OCI-M1 (cell line): ENCODE results near the gene ERC2.

Experiments
- DNase-seq: peaks from one replicate; lab custom pipeline; 2025; lab: John Stamatoyannopoulos, UW

The ERC2 gene

DNA sequence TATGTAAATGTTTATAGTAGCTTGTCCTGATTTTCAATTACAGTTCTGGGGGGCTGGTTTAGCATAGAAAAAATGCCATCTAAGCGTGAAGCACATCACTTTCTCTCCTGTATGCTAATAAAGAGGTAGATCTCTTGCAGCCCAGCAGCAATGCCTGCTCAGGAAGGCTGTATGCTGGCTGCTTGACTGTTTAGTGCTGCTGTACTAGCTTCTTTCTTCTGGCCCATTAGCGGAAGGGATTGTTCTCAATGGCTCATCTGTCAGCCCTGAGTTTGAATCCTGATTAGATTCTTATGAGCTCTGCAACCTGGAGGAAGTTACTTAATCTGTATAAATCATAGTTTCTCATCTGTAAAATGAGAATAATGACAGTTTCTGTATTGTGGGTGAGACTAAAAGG lies 478.9 kb downstream of the ERC2 start:
- DNase-seq, result no peak

DNA sequence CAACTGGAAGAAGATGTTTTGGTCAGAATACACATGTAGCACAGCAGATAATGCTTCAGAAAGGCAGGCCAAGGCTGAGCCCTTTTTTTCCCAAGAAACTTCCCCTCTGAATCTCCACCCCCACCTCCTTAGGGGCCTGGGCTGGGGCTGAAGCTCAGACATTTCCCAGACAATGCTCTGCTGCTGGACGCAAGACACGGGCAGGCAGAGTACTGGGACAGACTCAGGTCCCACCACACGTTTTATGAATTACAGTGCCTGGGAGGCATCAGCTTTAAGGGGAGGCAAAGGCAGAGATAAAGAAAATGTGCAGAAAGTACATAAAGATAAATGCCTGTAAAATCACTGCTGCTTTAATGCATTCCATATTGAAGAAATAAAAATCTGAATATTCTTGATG lies 479.4 kb downstream of the ERC2 start:
- no peak for DNase-seq

DNA sequence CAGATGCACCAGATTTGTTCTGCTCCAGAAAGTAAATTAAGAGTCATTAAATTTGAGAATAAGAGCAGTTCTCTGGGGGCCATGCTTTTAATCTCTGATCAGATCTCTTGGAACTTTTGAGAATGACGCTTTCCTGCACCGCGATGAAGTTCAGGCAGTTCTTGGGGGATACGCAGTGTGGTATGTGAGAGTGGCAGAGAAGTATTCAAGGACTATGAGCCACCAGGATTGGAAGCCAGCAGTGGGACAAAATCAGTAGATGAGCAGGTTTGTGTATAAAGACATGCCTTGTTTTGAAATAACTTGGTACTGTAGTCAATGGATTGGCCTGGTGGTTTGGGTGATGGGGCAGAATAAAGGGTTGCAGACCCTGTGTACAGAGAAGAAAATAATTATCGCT lies 483.6 kb downstream of the ERC2 start:
- no peak for DNase-seq

DNA sequence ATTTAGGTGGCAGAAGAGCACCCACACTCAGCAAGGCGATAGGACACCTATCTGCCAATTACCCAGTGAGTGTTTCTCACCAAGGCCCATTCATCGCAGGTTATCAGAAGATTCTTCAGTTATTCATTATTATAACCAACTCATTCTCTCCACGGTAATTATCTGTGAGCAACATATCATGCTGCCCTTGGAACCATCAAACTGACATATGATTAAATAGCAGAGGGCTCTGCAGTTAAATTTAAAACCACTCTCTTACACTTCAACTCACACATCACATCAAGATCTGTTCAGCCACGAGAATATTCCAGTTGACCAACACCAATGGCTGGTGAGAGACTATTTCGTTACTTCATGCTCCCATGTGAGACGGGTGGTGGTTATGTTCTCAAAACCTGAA lies 489.3 kb downstream of the ERC2 start:
- DNase-seq, result no peak

DNA sequence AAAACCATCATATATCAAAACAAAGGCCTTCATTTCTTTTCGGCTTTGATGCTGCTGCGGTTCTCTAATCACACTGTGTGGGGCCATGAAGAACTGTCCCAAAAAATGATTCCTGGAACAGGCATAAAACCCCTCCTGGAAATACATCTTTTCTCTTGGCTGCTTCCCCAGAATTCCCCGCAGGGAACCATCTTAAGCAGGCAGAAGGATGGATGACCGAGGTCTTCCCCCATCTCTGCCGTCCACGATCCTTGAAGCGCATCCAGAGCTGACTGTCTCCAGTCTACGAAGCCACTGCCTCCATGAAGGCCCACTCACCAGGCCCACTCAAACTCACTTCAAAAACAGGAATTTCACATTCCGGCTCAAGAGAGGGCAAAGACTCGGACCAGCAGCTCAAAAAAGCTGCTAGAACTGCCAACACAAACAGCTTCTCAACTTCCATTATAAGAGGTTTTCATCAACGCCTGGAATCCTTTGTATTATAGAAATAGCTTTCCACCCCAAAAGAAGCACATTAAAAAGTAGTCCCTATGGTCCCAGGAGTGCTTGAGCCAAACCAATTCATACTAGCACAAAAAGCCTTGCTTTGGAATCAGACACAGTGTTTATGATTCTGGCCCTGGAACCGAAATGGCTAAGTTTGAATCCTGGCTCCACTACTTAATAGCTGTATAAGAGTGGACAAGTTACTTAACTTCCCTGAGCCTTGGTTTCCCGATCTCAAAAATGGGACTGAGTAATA lies 493.7 kb downstream of the ERC2 start:
- DNase-seq, result no peak

DNA sequence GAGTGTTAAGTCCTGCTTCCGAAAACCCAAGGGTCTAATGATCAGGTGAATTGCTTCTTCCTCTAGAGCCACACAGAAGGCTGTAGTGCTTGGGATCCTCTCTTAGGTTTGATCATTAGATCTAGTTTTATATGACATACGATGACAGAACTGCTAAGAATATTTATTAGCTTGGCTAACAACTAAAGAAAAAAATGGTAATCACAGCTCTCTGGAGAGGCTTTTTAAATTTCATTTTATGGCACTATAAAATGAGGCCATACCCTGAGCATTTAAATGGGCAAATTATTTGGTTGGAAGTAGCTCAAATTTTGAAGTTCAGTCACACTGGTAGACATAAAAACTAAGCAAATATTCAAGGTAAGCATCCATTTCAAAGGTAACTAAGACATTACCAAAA lies 498.6 kb downstream of the ERC2 start:
- DNase-seq, result no peak

DNA sequence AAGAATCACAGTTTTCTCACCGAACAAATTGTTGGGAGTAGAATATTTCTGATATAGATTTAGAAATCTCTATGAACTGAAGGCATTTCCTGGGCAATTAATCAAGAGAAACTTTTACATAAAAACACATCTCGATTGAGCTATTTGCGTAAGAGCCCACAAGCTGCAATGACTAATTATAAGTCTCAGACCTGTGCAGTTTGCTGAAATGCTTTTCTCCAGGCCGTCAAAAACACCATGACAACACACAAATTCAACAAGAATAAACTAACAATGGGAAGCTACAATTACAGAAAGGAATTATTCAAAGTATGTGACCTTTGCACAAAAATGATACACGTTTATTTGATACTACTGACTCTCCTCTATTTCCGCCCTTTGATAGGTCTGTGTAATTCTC lies 499.9 kb downstream of the ERC2 start:
- no peak for DNase-seq

DNA sequence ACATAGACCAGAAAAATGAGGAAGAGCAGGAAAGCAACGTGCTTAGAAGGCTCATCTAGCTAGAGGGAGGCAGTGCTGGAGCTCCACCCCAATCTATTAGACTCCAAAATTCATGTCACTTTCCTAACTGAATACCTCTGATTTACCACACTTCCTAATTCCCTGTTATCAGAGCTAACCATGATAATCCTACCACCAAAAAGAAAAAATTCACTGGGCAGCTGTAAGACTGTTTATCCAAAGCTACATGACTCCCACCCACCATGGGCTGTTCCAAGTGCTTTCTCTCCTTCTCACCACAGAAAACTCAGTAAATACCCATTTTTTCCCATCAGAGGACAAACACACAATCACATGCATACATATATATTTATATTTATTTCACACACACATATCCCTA lies 501.7 kb downstream of the ERC2 start:
- no peak for DNase-seq

DNA sequence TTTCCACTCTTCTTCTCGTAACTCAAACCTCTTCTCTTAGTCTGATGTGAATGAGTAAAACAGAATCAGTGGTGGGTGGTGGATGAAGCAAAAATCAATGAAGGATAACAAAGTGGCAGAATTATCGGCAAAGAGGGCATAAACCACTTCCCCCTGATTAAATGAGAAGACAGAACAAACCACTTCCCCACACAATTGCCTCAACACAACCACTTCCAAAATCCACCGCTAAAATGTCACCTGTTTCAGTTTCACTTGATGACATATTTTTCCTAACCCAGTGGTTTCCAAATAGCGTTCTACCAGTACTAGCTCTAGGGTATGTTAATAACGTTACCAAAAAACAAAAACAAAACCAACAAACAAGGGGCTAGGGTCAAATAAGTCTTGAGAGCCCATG lies 502.5 kb downstream of the ERC2 start:
- DNase-seq, result no peak

DNA sequence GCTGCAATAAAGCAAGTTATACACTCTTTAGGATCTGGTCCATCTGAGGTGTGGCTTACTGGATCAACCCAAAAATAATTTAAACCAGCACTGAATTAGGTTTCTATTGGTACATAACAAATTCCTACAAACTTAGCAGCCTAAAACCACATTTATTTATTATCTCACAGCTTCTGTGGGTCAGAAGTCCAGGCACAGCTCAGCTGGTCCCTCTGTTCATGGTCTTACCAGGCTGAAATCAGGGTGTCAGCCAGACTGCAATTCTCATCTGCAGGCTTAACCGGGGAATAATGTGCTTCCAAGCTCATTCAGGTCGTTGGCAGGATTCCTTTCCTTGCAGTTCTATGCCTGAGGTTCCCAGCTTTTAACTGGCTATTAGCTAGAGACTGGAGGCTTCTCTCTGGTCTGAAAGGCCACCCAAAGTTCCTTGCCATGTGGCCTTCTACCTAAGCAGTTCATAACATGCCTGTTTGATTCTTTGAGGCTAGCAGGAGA lies 503.7 kb downstream of the ERC2 start:
- no peak for DNase-seq

DNA sequence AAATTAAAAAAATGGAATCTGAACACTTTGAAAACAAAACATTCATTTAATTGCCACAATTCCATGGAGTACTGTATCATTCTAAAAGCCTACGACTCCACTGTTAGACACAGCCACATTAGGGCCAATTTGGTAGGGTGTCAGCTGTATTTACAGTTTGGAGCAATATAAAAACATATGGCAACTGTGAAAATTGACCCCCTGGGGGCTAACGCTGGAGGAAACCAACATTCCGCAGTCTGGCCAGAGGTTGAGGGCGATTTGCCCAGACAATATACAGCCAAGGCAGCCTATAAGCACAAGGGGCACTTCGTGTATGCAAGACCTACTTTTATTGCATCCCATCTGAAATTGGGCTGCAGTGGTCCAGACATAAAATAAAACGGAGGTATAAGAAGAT lies 504.7 kb downstream of the ERC2 start:
- no peak for DNase-seq

DNA sequence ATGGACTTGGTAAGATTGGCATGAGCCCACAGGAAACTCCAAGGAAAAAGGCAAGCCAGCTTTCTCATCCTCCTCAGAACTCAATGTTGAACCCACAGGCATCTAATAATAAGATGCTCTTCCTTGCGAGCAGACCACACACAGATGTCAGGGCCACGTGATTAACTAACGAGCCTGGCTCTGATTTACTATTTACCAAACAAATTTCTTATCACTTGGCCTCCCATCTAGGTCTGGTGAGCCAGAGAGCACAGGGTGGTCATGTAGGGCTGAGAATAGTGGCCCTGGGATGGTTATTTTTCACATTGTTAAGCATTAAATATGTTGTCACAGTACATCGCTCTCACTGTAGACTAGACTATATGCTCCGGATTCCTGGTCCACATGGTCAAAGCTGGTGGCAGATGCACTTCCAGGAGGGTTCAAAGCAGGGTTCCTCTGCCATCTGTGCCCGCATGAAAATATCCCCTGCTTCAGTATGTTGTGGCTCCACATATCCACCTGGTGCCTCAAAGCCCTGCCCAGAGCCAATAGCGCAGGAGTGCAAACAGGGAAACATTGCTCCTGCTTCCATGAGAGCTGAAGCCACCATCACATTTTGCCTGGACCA lies 508.7 kb downstream of the ERC2 start:
- DNase-seq, result no peak

DNA sequence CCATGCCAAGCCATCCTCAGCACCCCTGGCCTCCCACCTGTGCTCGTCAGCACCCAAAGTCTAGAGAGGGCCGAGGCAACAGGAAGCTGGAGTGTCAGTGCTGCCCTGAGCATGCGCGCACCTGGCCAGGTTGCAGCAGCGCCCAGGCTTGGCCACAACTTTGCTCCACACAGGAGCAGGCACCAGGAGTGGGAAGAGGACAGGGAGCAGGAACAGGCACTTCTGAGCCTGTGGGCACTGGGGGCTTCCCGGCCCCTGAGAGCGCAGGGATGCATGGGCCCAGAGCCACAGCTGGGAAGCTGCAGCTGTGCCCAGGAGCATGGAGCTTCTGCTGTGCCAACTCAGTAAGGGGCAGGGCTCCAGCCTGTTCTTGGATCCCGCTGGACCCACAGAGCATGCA lies 509.7 kb downstream of the ERC2 start:
- DNase-seq, result no peak

DNA sequence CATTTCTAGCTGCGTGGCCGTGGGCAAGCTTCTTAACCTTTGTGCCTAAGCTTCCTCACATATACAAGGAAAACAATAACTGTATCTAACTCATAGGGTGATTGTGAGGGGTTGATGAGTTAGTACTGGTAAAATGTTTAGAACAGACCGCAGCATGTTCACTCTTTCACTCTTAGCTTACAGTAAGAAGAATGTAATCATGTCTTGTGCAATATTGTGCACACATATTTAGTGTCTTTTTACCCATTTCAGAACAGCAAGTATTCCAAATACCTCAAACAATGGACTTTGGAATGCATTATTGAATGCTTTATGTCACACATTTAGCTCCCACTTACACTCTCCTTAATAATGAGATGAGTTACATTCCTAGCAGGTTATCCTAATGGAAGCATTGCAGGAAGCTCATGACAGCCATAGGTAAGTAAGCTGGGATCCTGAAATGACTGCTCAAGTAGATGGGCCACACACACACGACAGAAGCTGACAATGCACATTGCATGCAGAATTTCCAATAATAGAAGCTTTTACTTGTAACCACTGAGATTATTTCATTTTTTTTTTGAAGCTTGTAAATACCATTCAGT lies 512.3 kb downstream of the ERC2 start:
- DNase-seq, result no peak

DNA sequence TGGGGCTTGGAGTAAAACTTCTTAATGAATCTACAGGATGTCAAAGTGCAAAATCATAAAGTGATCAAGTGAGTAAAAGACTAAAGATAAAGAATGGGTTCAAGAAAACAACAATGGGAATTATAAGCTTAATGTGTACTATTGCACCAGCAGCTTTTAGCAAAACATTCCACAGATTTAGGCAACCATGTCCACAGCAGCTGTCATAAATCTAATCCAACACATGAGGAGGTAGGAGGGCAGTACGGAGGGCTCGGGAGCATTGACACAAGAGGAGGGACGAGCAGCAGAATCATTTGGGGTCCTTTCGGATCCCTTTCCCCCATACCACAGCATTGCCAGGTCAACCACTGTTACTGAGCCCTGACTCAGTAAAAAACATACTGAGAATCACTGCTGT lies 516.9 kb downstream of the ERC2 start:
- no peak for DNase-seq

DNA sequence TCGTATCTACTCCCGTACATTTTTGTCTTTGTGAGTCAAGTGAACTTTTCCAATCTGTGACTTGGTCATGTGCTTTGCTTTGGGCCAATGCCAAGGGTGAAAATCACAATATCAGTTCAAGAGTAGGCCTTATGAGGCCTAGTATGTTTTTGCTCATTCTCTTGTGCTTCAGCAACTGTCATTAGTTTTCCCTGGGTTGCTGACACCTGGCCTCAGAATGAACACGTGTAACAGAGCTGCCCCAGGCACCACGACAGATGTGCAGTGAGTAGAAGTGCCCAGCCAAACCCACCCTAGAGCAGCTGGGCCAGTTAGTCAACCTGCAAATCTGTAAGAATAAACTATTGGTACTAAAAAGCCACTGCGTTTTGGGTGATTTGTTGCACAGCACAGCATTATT lies 520.9 kb downstream of the ERC2 start:
- no peak for DNase-seq

DNA sequence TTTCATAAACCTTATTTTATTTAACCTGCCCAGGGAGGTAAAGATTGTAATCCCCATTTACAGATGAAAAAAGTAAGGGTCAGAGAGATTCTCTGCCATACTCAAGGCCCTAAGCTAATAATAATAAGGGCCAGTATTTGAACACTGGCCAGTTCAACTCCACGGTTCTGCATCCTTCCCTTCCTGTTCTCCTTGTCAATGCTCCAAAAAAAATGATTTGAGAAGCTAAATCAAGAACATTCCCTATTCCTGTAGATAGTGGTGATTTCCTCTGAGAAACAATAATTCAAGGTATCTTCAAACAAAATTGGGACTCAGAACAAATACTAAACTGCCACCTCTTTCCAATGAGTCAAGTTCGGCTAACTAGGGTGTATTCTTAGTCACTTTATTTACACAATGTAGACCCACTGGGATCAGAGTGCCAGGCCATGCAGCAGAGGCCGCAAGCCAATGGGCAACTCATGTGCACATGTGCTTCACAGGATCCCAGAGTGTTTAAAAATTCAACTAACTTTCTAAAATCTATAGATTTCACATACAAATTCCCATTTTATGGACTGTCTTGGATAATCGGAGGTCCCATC lies 521.6 kb downstream of the ERC2 start:
- no peak for DNase-seq

DNA sequence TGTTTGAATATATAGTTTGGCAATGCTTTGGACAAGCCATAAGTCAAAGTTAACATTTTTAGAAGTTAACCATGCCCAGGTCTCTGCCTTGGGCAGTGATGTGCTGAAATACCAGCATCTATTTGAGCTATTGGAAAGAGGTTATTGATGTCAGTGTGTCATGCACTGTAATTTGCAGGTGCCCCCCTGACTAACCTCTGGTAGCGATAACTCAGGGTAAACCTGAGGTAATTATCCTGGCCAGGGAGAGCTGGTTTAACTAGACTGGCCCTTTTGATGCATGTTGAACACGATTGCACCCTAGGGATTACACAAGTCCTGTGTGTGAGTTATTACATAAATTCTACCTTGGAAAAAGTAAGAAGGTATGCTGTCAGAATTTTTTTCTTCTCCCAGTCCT lies 525.4 kb downstream of the ERC2 start:
- no peak for DNase-seq

DNA sequence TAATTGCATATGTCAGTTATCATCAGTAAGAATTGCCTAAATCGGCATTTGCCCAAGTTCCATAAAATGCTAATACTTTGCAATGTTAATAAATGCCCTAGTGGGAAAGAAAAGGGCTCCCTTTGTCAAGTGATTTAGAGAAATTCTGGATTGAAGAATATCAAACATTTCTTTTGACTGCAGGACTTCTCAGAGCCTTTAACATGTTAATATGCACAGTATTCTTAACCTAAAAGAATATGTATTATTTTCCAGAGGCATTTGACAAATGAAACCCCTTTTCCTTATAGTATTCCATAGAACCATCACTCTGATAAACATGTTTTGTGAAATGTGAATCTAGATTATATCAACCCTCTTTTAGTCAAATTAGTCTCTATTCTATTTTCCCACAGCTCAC lies 529.0 kb downstream of the ERC2 start:
- no peak for DNase-seq

DNA sequence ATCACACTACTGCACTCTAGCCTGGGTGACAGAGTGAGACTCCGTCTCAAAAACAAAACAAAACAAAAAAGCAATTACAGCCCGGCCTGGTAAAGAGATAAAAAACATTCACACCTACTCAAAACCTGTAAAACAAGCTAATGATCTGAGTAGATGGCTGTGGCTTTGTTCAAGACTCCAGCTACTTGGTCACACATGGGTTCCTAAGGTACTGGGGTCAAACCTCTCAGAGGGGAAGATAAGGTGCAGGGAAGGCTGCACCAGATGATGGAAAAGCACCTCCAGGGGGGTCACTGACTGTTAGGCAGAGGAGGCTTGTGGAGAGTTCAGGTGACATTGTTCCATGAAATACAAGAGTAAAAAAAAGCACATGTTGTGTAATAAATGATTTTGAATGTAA lies 531.0 kb downstream of the ERC2 start:
- no peak for DNase-seq

DNA sequence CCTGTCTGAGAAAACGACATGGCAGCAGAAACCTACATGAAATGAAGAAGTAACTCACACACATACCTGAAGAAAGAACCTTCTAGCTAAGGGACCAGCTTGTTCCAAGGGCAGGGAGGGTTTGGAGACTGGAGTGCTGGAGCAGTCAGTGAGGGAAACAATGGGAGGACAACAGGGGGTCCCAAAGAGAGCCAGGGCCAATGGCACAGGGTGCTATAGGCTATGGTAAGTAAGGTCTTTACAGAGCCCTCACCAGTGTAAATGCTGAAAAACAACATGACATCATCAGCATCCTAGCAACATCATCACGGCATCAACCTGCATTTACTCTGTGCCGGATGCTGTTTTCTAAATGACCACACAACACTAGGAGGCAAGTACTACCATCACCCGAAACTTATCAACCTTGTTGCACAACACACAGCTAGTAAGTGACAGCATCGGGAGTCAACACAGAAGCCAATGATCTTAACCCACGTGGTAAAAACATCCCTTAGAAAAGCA lies 531.7 kb downstream of the ERC2 start:
- no peak for DNase-seq

DNA sequence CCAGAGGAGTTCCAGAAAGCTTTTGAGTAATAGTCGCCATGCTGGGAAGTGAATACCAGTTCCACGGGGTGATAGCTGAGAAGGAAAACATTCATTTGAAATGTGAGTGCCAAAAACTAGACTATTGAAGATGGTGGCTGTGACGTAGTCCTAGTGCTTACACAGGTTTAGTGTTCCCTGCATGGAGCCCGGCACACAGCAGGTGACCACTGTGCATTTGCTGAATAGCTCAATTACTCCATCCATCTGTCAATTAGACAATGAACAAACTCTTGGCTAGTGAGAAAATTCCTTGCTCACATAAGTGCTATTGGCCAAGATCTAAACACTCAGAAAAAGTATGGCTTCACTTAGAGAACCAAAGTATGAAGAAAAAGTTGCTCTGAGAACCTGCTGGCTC lies 533.0 kb downstream of the ERC2 start:
- DNase-seq, result no peak

DNA sequence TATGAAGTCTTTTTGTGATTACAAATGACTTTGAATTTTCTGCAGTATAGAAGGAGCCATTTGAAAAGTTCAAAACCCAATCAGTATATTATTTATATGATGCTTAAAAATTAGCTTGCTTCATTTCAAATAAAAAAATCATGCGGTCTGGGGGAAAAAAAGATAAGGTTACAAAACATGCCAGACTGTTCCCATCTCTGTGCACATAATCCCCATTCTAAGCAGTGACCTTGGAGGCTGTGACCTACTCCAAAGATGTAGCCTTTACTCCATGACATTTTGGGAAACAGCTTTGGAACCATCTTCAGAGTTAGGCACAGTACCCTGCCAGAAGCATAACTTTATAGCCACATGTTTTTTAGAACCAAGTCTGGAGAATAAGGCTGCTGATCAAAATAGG lies 533.5 kb downstream of the ERC2 start:
- DNase-seq, result no peak
